K562 (cell line): ENCODE measurements around the gene LRRK1. TPM values are rescaled to one million over a fixed set of nuclear protein-coding genes. Genes with fewer than 3 reads are reported as not detected.

ENCODE experiments used
- ATAC-seq: fragments of 200-7000 bp; cut with Tn5 transposase; 3 replicates; pipeline ENCODE4 v1.9.1; 2020; ENCODE audit warnings: moderate library complexity
- BruUV-seq: library from RNA; stranded (reverse); fragments of 400-500 nt; replicated peaks from 2 replicates; lab custom pipeline; 2021; lab: Mats Ljungman, UMichigan
- CTCF ChIA-PET: fragments of 300-600 bp; formaldehyde crosslinking; extraction: SDS; loops from one replicate; lab custom pipeline; 2021; ENCODE audit warnings: low intra/inter-chr PET ratio; lab: Yijun Ruan, JAX
- POLR2A ChIA-PET: fragments of 300-600, 350-650 bp; sonication (Branson Sonifier 250); formaldehyde crosslinking; extraction: SDS; loops from one replicate; lab custom pipeline; 2021; ENCODE audit warnings: antibody characterized with exemption, inconsistent platforms; lab: Yijun Ruan, JAX
- DNase-seq, 4 experiments: peaks; one replicate each; pipeline versions ENCODE4 v3.0.0 to v3.0.0-alpha.2; 2011 to 2018; ENCODE audit warnings: low spot score in 3 of 4, mixed read lengths in 3 of 4; ENCODE audit errors: extremely low read depth in 1 of 4
- FAIRE-seq: peaks from 2 replicates; lab custom pipeline; 2011; peaks lifted over from hg19 to GRCh38; lab: Jason Lieb, UNC
- H2AFZ ChIP-seq: 2 replicates; pipeline ENCODE4 v1.6.0; 2011; ENCODE audit warnings: low read depth, low read length, control low read depth, inconsistent platforms
- H3K27ac ChIP-seq: fragments of 200-600 bp; 3 replicates; pipeline ENCODE4 v1.8.0; 2011; ENCODE audit warnings: low read depth, mild to moderate bottlenecking, control low read depth, inconsistent platforms, low read length, moderate library complexity, mixed read lengths; ENCODE audit errors: extremely low read depth
- H3K27me3 ChIP-seq, 2 experiments: fragments of 300-600 bp in 1 of 2; 2 replicates in 1 of 2; 3 replicates in 1 of 2; pipeline versions ENCODE4 v1.6.0 to v1.8.0; 2011; ENCODE audit warnings: inconsistent platforms in 2 of 2, low read length in 2 of 2, mild to moderate bottlenecking in 1 of 2, mixed read lengths in 1 of 2, moderate library complexity in 1 of 2; ENCODE audit not compliant: control insufficient read depth in 2 of 2, insufficient read depth in 2 of 2
- H3K36me3 ChIP-seq: fragments of 300-600 bp; 3 replicates; pipeline ENCODE4 v1.8.0; 2011; ENCODE audit warnings: mild to moderate bottlenecking, low read length, inconsistent platforms; ENCODE audit not compliant: control insufficient read depth, insufficient read depth
- H3K4me1 ChIP-seq, 2 experiments: fragments of 200-600 bp in 1 of 2; replicated peaks in 1 of 2; 2 replicates in 1 of 2; 3 replicates in 1 of 2; pipeline versions ENCODE4 v1.5.1 to v1.8.0; 2011; ENCODE audit warnings: inconsistent platforms in 2 of 2, low read length in 2 of 2, mild to moderate bottlenecking in 1 of 2, mixed read lengths in 1 of 2, moderate library complexity in 1 of 2; ENCODE audit not compliant: control insufficient read depth in 2 of 2, insufficient read depth in 2 of 2
- H3K4me2 ChIP-seq: 2 replicates; pipeline ENCODE4 v1.6.1; 2011; ENCODE audit warnings: low read length, control low read depth, inconsistent platforms, mixed read lengths; ENCODE audit not compliant: insufficient read depth
- H3K4me3 ChIP-seq: fragments of 200-600 bp; sonication (generic), shearing (Covaris generic); 2 replicates; pipeline ENCODE4 v1.5.1; 2016; ENCODE audit warnings: control low read depth, inconsistent platforms
- H3K79me2 ChIP-seq: fragments of 200-600 bp; 3 replicates; pipeline ENCODE4 v1.8.0; 2011; ENCODE audit warnings: low read length, inconsistent platforms; ENCODE audit not compliant: control insufficient read depth, insufficient read depth
- H3K9ac ChIP-seq, 2 experiments: 2 replicates each; pipeline versions ENCODE4 v1.6.0 to v1.6.1; 2011; ENCODE audit warnings: low read depth in 2 of 2, low read length in 2 of 2, control low read depth in 1 of 2, inconsistent platforms in 1 of 2, mild to moderate bottlenecking in 1 of 2, mixed read lengths in 1 of 2; ENCODE audit not compliant: insufficient read depth in 1 of 2
- H3K9me1 ChIP-seq: one replicate; pipeline ENCODE4 v1.6.0; 2011; ENCODE audit warnings: inconsistent platforms, mild to moderate bottlenecking, low read length, moderate library complexity; ENCODE audit not compliant: control insufficient read depth, insufficient read depth
- H3K9me3 ChIP-seq: replicated peaks from 2 replicates; pipeline ENCODE4 v1.5.1; 2011; ENCODE audit warnings: low read depth, low read length, inconsistent platforms; ENCODE audit not compliant: control insufficient read depth, insufficient read depth
- H4K20me1 ChIP-seq: replicated peaks from 2 replicates; pipeline ENCODE4 v1.6.1; 2011; ENCODE audit warnings: low read length, inconsistent platforms, mixed read lengths; ENCODE audit not compliant: control insufficient read depth, insufficient read depth
- ARID3B ChIP-seq: fragments of 250-450 bp; sonication (Bioruptor Pico); IDR thresholded peaks from 2 replicates; pipeline ENCODE4 v1.4.0; 2020; ENCODE audit warnings: borderline replicate concordance
- CCNT2 ChIP-seq: IDR thresholded peaks from 2 replicates; pipeline ENCODE4 v1.6.1; 2011; ENCODE audit warnings: borderline replicate concordance, low read depth, mild to moderate bottlenecking, moderate library complexity, mixed read lengths, low read length; ENCODE audit not compliant: insufficient read length; ENCODE audit errors: extremely low read depth
- ETS2 ChIP-seq: IDR thresholded peaks from 2 replicates; pipeline ENCODE4 v1.6.1; 2016; ENCODE audit warnings: borderline replicate concordance, missing genetic modification characterization, mild to moderate bottlenecking, moderate library complexity, missing compliant biosample characterization; ENCODE audit not compliant: poor library complexity, severe bottlenecking
- MTA1 ChIP-seq: fragments of 450-650 bp; IDR thresholded peaks from 2 replicates; pipeline ENCODE4 v1.6.1; 2017; ENCODE audit warnings: borderline replicate concordance
- TEAD4 ChIP-seq, 2 experiments: sonication (generic) in 1 of 2; formaldehyde crosslinking in 1 of 2; IDR thresholded peaks; 2 replicates each; pipeline versions ENCODE4 v1.6.1 to v1.8.0; 2012 to 2022; ENCODE audit warnings: borderline replicate concordance in 1 of 2, inconsistent platforms in 1 of 2, low read length in 1 of 2, mild to moderate bottlenecking in 1 of 2, missing genetic modification reagents in 1 of 2
- TFAM ChIP-seq: fragments of 250-450 bp; sonication (Bioruptor Pico); conservative IDR thresholded peaks from 2 replicates; pipeline ENCODE4 v1.5.0; 2021; ENCODE audit warnings: mild to moderate bottlenecking, moderate library complexity
- ZHX1 ChIP-seq: fragments of 150-350 bp; conservative IDR thresholded peaks from 2 replicates; pipeline ENCODE4 v1.6.1; 2014; ENCODE audit warnings: low read length
- WGBS: fragments of 100-300 bp; shearing (Covaris generic); methylation state at CpG from one replicate; pipeline ENCODE4 v1.1.6; 2016; ENCODE audit warnings: low coverage, mixed read lengths; ENCODE audit not compliant: insufficient coverage; ENCODE audit errors: missing lambda C conversion rate; 5-methylcytosine and 5-hydroxymethylcytosine counted together
- in situ Hi-C: fragments of 300-500 bp; cut with MboI; formaldehyde crosslinking; loops from 4 replicates; pipeline ENCODE4 v1.15.0; 2018; ENCODE audit warnings: inconsistent platforms, mixed read lengths
- intact Hi-C: fragments of 100-400 bp; cut with micrococcal nuclease; formaldehyde crosslinking; loops from 2 replicates; pipeline ENCODE4 v1.14.2; 2022
- polyA plus RNA-seq, 8 experiments: library from polyadenylated mRNA; depleted of rRNA in 4 of 8; stranded (reverse) in 5 of 8; unstranded in 3 of 8; fragments of >200 nt; fragmentation: Nextera tagmentation in 2 of 8; fragmentation: Illumina TruSeq in 1 of 8; extraction: Ambion mirVana in 2 of 8; extraction: Trizol in 1 of 8; gene quantifications; 2 replicates each; pipeline versions ENCODE4 v1.2.1 to v1.2.3, GENCODE V29; 2011 to 2014; ENCODE audit warnings: inconsistent platforms in 1 of 8, missing spikeins in 1 of 8
- total RNA-seq, 7 experiments: library from RNA; depleted of rRNA in 6 of 7; stranded (reverse); fragments of >200 nt in 6 of 7; fragmentation: Illumina TruSeq in 2 of 7; extraction: Trizol in 2 of 7; gene quantifications; 2 replicates each; pipeline versions ENCODE4 v1.2.1 to v1.2.3, GENCODE V29; 2011 to 2021; ENCODE audit warnings: low replicate concordance in 1 of 7
- TF ChIP-seq, protein P1 (sequence below): fragments of 250-450 bp; sonication (Bioruptor Pico); IDR thresholded peaks from 2 replicates; pipeline ENCODE4 v1.8.0; 2021; ENCODE audit warnings: borderline replicate concordance, mild to moderate bottlenecking, moderate library complexity; ENCODE audit not compliant: poor library complexity, severe bottlenecking
- TF ChIP-seq, protein P2 (sequence below): fragments of 450-650 bp; formaldehyde crosslinking; conservative IDR thresholded peaks from 2 replicates; pipeline ENCODE4 v1.4.0; 2022; ENCODE audit warnings: mild to moderate bottlenecking, missing genetic modification characterization

The LRRK1 gene
- total and polyA plus RNA-seq, 9 of the 15 experiments (the other 6 are each of a cell fraction or from before 2014, with no cell fraction given), result 0.01 to 1.5 (median 0.11) TPM

DNA sequence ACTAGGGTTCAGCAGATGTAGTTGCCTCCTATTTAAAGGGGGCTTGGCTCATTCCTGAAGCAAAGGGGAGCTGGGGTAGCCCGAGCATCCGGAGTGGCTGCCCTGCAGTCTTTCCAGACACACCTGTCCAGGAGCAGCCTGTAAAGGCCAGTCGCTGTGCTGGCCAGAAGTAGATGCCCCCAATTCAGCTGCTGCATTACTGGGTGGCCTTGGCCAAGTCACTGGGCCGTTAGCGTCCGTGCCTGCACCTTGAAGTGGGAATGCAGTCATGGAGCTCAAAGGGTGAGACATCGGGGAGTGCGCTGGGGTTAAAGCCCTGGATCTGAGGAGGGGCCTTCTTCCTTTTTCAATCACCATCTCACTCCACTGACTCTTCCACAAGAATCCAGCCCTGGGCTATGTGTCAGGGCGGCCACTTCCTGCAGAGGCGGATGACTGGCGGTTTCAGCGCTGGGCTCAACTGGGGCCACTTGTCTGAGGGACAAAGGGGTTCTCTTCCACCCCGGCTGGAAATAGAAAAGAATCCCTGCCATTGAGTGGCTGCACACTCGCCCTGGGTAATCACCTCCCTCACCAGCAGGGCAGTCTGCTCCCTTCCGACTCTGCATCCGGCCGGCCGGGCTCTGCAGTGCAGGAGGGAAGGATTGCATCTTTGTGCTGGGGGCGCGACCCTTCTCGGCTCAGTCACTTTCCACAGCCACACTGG, 27.7 kb upstream of the LRRK1 start:
- in situ Hi-C loops (no loop called here), intact Hi-C loops (no loop called here)
- H3K9me3 ChIP-seq, result no peaks in the 10 kb centered on the region
- H3K4me3 ChIP-seq, result no peak overlapping the region
- DNase-seq (no peak), ATAC-seq (no peak), FAIRE-seq (no peak)
- 2% methylated on average over 20 of the region's 21 CpGs for WGBS
- peaks cover 7% of the 10 kb centered on the region; the same call in 1 of the 2 replicates for H4K20me1 ChIP-seq
- no peaks in the 10 kb centered on the region for H3K4me1 ChIP-seq
- no peak overlapping the region for H3K27ac ChIP-seq
- no peaks in the 10 kb centered on the region for H3K36me3 ChIP-seq
- peaks cover 18 to 75% of the 10 kb centered on the region in 2 experiments; a peak in 4 of 5 replicates for H3K27me3 ChIP-seq
- no peak overlapping the region for H2AFZ ChIP-seq
- no peak overlapping the region for H3K4me2 ChIP-seq
- BruUV-seq, result no TSS peak
- ChIA-PET POLR2A (interaction anchor here (0.6 to 0.7 kb wide), 2 partner anchors 339 to 411 kb away, joined by 3 to 4 read pairs; no protein-coding TSS in a partner anchor), CTCF (no interaction called here)
- H3K79me2 ChIP-seq, result no peaks in the 10 kb centered on the region
- H3K9ac ChIP-seq, result no peak overlapping the region
- H3K9me1 ChIP-seq, result no peaks in the 10 kb centered on the region
- TF ChIP-seq ETS2 (no peak), CCNT2 (no peak), TFAM (CRISPR knock-in tag) (no peak), ARID3B (CRISPR knock-in tag) (no peak), MTA1 (no peak), ZHX1 (no peak), TEAD4 (IDR thresholded peaks at IDR 0.05; ENCODE audit: low read length) (no peak), TEAD4 (CRISPR knock-in tag; IDR thresholded peaks at IDR 0.05; ENCODE audit: borderline replicate concordance) (no peak)
- TF ChIP-seq, protein P1, sequence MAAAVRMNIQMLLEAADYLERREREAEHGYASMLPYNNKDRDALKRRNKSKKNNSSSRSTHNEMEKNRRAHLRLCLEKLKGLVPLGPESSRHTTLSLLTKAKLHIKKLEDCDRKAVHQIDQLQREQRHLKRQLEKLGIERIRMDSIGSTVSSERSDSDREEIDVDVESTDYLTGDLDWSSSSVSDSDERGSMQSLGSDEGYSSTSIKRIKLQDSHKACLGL, result no peak
- TF ChIP-seq, protein P2, sequence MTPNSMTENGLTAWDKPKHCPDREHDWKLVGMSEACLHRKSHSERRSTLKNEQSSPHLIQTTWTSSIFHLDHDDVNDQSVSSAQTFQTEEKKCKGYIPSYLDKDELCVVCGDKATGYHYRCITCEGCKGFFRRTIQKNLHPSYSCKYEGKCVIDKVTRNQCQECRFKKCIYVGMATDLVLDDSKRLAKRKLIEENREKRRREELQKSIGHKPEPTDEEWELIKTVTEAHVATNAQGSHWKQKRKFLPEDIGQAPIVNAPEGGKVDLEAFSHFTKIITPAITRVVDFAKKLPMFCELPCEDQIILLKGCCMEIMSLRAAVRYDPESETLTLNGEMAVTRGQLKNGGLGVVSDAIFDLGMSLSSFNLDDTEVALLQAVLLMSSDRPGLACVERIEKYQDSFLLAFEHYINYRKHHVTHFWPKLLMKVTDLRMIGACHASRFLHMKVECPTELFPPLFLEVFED (CRISPR knock-in tag), result no peak
